HL-60 (cell line): ENCODE data around the gene ANO7.

Experiments
- DNase-seq, 2 experiments: peaks; one replicate each; pipeline ENCODE4 v3.0.0-alpha.2; 2010 to 2020; ENCODE audit warnings: low read depth in 1 of 2, low spot score in 1 of 2
- H3K27ac ChIP-seq: fragments of 250-450 bp; sonication (Bioruptor Pico); replicated peaks from 2 replicates; pipeline ENCODE4 v1.5.1; 2020; ENCODE audit warnings: mild to moderate bottlenecking, moderate library complexity
- H3K27me3 ChIP-seq: fragments of 250-450 bp; sonication (Bioruptor Pico); 2 replicates; pipeline ENCODE4 v1.5.1; 2021; ENCODE audit warnings: mild to moderate bottlenecking, moderate library complexity; ENCODE audit not compliant: insufficient read depth, poor library complexity, severe bottlenecking
- H3K4me3 ChIP-seq: replicated peaks from 2 replicates; pipeline ENCODE4 v1.5.1; 2011; ENCODE audit warnings: mild to moderate bottlenecking, control low read depth, low read length; ENCODE audit not compliant: insufficient read depth
- GABPA ChIP-seq: IDR thresholded peaks from 2 replicates; pipeline ENCODE4 v1.6.1; 2012; ENCODE audit warnings: low read depth
- POLR2AphosphoS5 ChIP-seq: IDR thresholded peaks from 2 replicates; pipeline ENCODE4 v1.6.1; 2012; ENCODE audit warnings: low read depth
- REST ChIP-seq: IDR thresholded peaks from 2 replicates; pipeline ENCODE4 v1.6.1; 2012; ENCODE audit warnings: low read depth; ENCODE audit not compliant: insufficient replicate concordance
- SPI1 ChIP-seq: IDR thresholded peaks from 2 replicates; pipeline ENCODE4 v1.6.1; 2012; ENCODE audit warnings: low read depth, mild to moderate bottlenecking, borderline replicate concordance
- TF ChIP-seq, protein P1 (sequence below): IDR thresholded peaks from one replicate; pipeline ENCODE4 v1.5.1; 2011; ENCODE audit warnings: low read length, control low read depth, inconsistent platforms; ENCODE audit not compliant: insufficient read depth

Gene ANO7

DNA sequence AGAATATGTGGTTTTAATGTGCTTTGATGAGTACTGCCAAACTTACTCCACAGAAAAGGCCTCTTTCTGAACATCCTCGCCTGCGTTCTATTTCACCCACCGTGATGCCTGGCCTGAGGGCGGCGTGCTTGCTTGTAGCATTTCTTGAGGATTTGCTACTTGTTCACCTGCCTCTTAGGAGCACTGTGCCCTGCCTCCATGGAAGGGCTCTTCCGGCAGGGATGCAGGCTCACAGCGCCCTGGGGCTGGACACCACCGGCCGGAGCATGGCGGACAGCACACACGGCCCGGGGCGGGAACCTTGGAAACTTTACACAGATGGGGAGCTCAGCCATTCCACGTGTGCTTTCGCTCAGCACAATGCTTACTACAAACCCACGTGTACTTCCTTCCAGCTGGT, 37.1 kb downstream of the ANO7 start:
- DNase-seq = no peak
- no peak for TF ChIP-seq GABPA
- TF ChIP-seq SPI1 = no peak
- TF ChIP-seq REST = no peak
- TF ChIP-seq, protein P1, sequence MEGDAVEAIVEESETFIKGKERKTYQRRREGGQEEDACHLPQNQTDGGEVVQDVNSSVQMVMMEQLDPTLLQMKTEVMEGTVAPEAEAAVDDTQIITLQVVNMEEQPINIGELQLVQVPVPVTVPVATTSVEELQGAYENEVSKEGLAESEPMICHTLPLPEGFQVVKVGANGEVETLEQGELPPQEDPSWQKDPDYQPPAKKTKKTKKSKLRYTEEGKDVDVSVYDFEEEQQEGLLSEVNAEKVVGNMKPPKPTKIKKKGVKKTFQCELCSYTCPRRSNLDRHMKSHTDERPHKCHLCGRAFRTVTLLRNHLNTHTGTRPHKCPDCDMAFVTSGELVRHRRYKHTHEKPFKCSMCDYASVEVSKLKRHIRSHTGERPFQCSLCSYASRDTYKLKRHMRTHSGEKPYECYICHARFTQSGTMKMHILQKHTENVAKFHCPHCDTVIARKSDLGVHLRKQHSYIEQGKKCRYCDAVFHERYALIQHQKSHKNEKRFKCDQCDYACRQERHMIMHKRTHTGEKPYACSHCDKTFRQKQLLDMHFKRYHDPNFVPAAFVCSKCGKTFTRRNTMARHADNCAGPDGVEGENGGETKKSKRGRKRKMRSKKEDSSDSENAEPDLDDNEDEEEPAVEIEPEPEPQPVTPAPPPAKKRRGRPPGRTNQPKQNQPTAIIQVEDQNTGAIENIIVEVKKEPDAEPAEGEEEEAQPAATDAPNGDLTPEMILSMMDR = no peak
- TF ChIP-seq POLR2AphosphoS5 = no peak
- H3K27me3 ChIP-seq = no peaks in the 10 kb centered on the region
- no peak overlapping the region for H3K4me3 ChIP-seq
- no peak overlapping the region for H3K27ac ChIP-seq

DNA sequence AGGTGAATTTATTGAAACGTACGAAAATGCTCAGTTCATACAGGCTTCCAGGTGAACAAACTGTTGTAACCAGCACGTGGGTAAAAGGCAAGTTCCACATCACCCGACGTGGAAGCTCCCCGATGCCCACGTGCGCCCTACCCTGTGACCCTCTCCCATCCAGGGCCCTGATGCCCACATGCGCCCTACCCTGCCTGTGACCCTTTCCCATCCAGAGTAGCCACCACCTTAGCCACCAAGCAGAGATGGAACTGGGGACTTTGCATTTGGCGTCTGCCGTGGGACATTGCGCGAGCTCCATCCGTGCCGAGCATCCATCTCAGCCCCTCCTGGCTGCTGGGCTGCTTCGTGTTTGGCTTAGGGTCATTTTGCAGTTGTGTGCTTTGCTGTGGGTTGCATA, 37.5 kb downstream of the ANO7 start:
- Histone ChIP-seq H3K27me3 (no peaks in the 10 kb centered on the region), H3K27ac (no peak overlapping the region), H3K4me3 (no peak overlapping the region)
- no peak for DNase-seq
- peak; percentile 62; the same call in 1 of the 2 replicates for TF ChIP-seq POLR2AphosphoS5
- TF ChIP-seq, protein P1 = no peak

- TF ChIP-seq SPI1 (no peak), POLR2AphosphoS5 (peak; percentile 17; the same call in 1 of the 2 replicates)
- Histone ChIP-seq H3K27me3 (no peaks in the 10 kb centered on the region), H3K4me3 (no peak overlapping the region), H3K27ac (no peak overlapping the region)
- DNase-seq = no peak
Observed at GRCh38 chr2:241226723-241227572, 38.5 kb downstream of the ANO7 start.

DNA sequence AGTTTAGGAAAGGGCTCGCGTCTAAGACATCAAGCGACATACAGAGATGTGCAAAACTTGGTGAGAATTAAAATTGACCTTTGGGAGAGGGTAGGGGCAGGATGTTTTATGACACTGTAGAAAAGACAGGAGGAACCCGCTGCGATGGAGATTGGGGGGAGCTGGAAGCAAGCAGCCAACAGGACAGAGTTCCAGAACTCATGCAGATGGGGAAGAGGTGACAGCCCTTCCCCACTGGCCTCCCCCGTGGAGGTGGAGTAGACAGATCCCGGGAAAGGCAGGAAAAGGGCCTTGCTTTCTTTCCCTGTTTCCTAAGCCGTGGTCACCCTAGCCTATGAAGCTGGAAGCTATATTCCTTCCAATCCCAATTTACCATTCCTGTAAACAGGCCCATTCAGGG, 39.1 kb downstream of the ANO7 start:
- no peak for DNase-seq
- TF ChIP-seq, protein P1 = no peak
- no peak for TF ChIP-seq REST
- TF ChIP-seq POLR2AphosphoS5 = peak; percentile 35; the same call in 1 of the 2 replicates
- H3K27ac ChIP-seq = no peak overlapping the region
- H3K27me3 ChIP-seq = no peaks in the 10 kb centered on the region
- H3K4me3 ChIP-seq = no peak overlapping the region
